ENCODE data around the gene IGFLR1.

Gene IGFLR1

GRCh38 chr19:35755550-35756376, 13.5 kb upstream of the IGFLR1 start:
- no peaks in the 10 kb centered on the region for H3K9me3 Mint-ChIP-seq
- intact Hi-C loops (cut with micrococcal nuclease): no loop called here

GRCh38 chr19:35755131-35755549, 12.9 kb upstream of the IGFLR1 start:
- H3K4me1 Mint-ChIP-seq (ENCODE audit: low read depth): peaks cover 54% of the 10 kb centered on the region
- peaks cover 30% of the 10 kb centered on the region for H3K27me3 Mint-ChIP-seq
- peak overlapping the region; percentile 25 for H3K27ac Mint-ChIP-seq
- H3K4me3 Mint-ChIP-seq: peak overlapping the region; percentile 51
- H3K9me3 Mint-ChIP-seq: no peaks in the 10 kb centered on the region
- intact Hi-C loops (cut with micrococcal nuclease): no loop called here
- peaks cover 68% of the 10 kb centered on the region for H3K36me3 Mint-ChIP-seq (ENCODE audit: low read depth)

More at GRCh38 chr19:35755550-35756376, 13.5 kb upstream of the IGFLR1 start:
- H3K27me3 Mint-ChIP-seq: peaks cover 30% of the 10 kb centered on the region
- H3K4me3 Mint-ChIP-seq: peak overlapping the region; percentile 91
- H3K4me1 Mint-ChIP-seq (ENCODE audit: low read depth): peaks cover 50% of the 10 kb centered on the region
- peaks cover 71% of the 10 kb centered on the region for H3K36me3 Mint-ChIP-seq (ENCODE audit: low read depth)
- H3K27ac Mint-ChIP-seq: peak overlapping the region; percentile 88

GRCh38 chr19:35754370-35755130, 12.3 kb upstream of the IGFLR1 start:
- peaks cover 68% of the 10 kb centered on the region for H3K36me3 Mint-ChIP-seq (ENCODE audit: low read depth)
- no peaks in the 10 kb centered on the region for H3K9me3 Mint-ChIP-seq
- intact Hi-C loops (cut with micrococcal nuclease): no loop called here
- peaks cover 30% of the 10 kb centered on the region for H3K27me3 Mint-ChIP-seq
- H3K27ac Mint-ChIP-seq: peak overlapping the region; percentile 25
- peaks cover 57% of the 10 kb centered on the region for H3K4me1 Mint-ChIP-seq (ENCODE audit: low read depth)
- peak overlapping the region; percentile 51 for H3K4me3 Mint-ChIP-seq

GRCh38 chr19:35753634-35754369, 11.6 kb upstream of the IGFLR1 start:
- Mint-ChIP-seq H3K27me3 (peaks cover 30% of the 10 kb centered on the region), H3K36me3 (ENCODE audit: low read depth) (peaks cover 63% of the 10 kb centered on the region), H3K4me1 (ENCODE audit: low read depth) (peaks cover 57% of the 10 kb centered on the region), H3K4me3 (no peak overlapping the region), H3K27ac (no peak overlapping the region), H3K9me3 (no peaks in the 10 kb centered on the region)
- intact Hi-C loops (cut with micrococcal nuclease): no loop called here

- Mint-ChIP-seq H3K27ac (no peak overlapping the region), H3K9me3 (no peaks in the 10 kb centered on the region), H3K4me3 (no peak overlapping the region), H3K36me3 (ENCODE audit: low read depth) (peaks cover 64% of the 10 kb centered on the region), H3K4me1 (ENCODE audit: low read depth) (peaks cover 60% of the 10 kb centered on the region), H3K27me3 (peaks cover 30% of the 10 kb centered on the region)
- intact Hi-C loops (cut with micrococcal nuclease): no loop called here
Measured at GRCh38 chr19:35752746-35753350, 10.6 kb upstream of the IGFLR1 start.

- Mint-ChIP-seq H3K27ac (no peak overlapping the region), H3K4me1 (ENCODE audit: low read depth) (peaks cover 58% of the 10 kb centered on the region), H3K36me3 (ENCODE audit: low read depth) (peaks cover 65% of the 10 kb centered on the region), H3K9me3 (no peaks in the 10 kb centered on the region), H3K4me3 (no peak overlapping the region), H3K27me3 (peaks cover 29% of the 10 kb centered on the region)
- intact Hi-C loops (cut with micrococcal nuclease): no loop called here
Measured at GRCh38 chr19:35751839-35752745, 9.8 kb upstream of the IGFLR1 start.

GRCh38 chr19:35750167-35750566, 7.9 kb upstream of the IGFLR1 start:
- Mint-ChIP-seq H3K4me3 (no peak overlapping the region), H3K4me1 (ENCODE audit: low read depth) (peaks cover 58% of the 10 kb centered on the region), H3K9me3 (no peaks in the 10 kb centered on the region), H3K36me3 (ENCODE audit: low read depth) (peaks cover 73% of the 10 kb centered on the region), H3K27me3 (peaks cover 11% of the 10 kb centered on the region), H3K27ac (peak overlapping the region; percentile 86)
- intact Hi-C loops (cut with micrococcal nuclease): no loop called here

DNA sequence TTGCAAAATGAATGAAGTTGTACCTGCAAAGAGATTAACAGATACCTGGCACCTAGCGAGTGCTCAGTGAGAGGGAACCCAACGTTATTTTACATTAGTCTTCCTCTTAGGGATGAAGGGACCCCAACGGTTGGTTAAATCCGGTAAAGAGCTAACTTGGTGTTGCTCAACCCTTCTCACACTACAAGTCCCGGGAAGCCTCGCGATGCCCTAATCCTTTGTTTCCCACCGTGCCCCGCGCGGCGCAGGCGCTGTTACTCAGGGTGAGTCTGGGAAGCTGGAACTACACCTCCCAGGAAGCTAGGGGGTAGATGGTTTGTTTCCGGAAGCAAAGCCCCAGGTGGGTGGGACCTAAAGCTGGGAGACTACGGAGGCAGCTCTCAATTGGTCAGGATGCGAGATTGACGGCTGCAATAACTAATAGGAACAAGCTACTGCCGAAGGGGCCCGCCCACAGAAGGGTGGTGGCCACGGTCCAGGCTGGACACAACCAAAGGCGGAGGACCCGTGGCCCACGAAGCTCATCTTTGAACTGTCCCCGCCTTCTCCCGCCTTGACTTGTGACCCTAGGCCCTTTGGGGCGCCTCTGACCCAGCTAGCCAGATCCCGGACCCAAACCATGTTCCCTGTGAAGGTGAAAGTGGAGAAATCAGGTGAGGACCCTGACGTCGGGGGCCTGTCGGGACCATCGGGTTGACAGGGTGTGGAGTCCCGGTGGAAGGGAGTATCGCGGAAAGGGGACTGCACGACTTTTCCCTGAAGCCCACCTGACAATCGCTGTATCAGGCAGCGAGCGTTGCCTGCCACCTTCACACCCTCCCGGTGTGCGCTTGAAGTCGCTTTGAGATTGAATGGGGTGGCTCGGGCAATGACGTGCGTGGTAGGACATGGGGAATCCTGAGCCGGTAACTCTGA, 6.1 kb upstream of the IGFLR1 start, which contains the start of gene LIN37:
Gene LIN37 (plus strand): TSS at position 471 of the 915 bp plus-strand sequence. CDS start 149 bp downstream, at position 620.
- H3K27ac Mint-ChIP-seq: peak within 1 kb of the TSS; percentile 86
- no peaks in the 10 kb centered on the region for H3K27me3 Mint-ChIP-seq
- intact Hi-C loops (cut with micrococcal nuclease): loop anchor here (1.0 to 10.0 kb wide), 6 partner anchors 10 to 304 kb away; partner anchors contain the start of genes COX6B1, ETV2, HCST and NFKBID

GRCh38 chr19:35746531-35746930, 4.3 kb upstream of the IGFLR1 start:
- intact Hi-C loops (cut with micrococcal nuclease): loop anchor here (5.0 to 10.0 kb wide), 3 partner anchors 102 to 306 kb away; partner anchors contain the start of genes COX6B1, ETV2, HCST and NFKBID
- H3K27me3 Mint-ChIP-seq: no peaks in the 10 kb centered on the region
- peak overlapping the region; percentile 99 for H3K27ac Mint-ChIP-seq
- peaks cover 69% of the 10 kb centered on the region for H3K36me3 Mint-ChIP-seq (ENCODE audit: low read depth)
- peak overlapping the region; percentile 97 for H3K4me3 Mint-ChIP-seq
- peaks cover 70% of the 10 kb centered on the region for H3K4me1 Mint-ChIP-seq (ENCODE audit: low read depth)
- H3K9me3 Mint-ChIP-seq: no peaks in the 10 kb centered on the region

More for the DNA sequence above, 6.1 kb upstream of the IGFLR1 start, which contains the start of gene LIN37:
- peaks cover 64% of the 10 kb centered on the region for H3K4me1 Mint-ChIP-seq (ENCODE audit: low read depth)
- no peaks in the 10 kb centered on the region for H3K9me3 Mint-ChIP-seq
- H3K4me3 Mint-ChIP-seq: peak within 1 kb of the TSS; percentile 92
- H3K36me3 Mint-ChIP-seq (ENCODE audit: low read depth): peaks cover 71% of the 10 kb centered on the region

GRCh38 chr19:35746087-35746462, 3.8 kb upstream of the IGFLR1 start:
- intact Hi-C loops (cut with micrococcal nuclease): loop anchor here (5.0 to 10.0 kb wide), 3 partner anchors 101 to 306 kb away; partner anchors contain the start of genes COX6B1, ETV2, HCST and NFKBID
- peak overlapping the region; percentile 97 for H3K4me3 Mint-ChIP-seq
- H3K4me1 Mint-ChIP-seq (ENCODE audit: low read depth): peaks cover 70% of the 10 kb centered on the region
- H3K27ac Mint-ChIP-seq: peak overlapping the region; percentile 99
- H3K36me3 Mint-ChIP-seq (ENCODE audit: low read depth): peaks cover 70% of the 10 kb centered on the region
- no peaks in the 10 kb centered on the region for H3K27me3 Mint-ChIP-seq
- no peaks in the 10 kb centered on the region for H3K9me3 Mint-ChIP-seq

DNA sequence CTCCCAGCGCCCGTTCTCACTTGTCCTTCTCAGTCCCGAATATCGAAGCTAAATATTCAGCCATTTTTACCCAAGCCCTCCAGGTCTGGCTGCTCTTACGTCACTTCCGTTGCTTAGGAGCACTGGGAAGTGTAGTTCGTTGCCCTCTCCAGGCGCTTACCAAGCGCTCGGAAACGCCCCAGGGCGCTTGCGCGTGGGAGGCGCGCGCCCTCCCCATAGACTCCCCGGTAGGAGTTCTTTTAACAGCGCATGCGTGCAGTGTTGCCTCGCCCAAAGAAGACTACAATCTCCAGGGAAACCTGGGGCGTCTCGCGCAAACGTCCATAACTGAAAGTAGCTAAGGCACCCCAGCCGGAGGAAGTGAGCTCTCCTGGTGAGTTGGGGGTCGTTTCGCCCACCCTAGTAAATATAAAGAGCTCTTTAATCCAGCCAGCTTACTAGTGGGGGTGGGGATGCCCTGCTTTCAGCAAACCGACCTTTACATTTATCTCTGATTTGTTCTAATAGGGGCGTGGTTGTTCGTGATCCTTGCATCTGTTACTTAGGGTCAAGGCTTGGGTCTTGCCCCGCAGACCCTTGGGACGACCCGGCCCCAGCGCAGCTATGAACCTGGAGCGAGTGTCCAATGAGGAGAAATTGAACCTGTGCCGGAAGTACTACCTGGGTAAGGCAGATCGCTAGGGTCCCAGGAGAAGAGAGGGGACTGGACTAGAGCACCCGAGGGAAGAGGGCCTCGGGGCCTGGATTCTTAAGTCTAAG, 3.3 kb upstream of the IGFLR1 start, which contains the start of the genes PSENEN and U2AF1L4:
Gene PSENEN (plus strand): TSS at position 324 of the 759 bp plus-strand sequence. CDS start 280 bp downstream, at position 604.
Gene U2AF1L4 (minus strand): TSS at position 91 of the 759 bp plus-strand sequence. CDS start 27 bp downstream, at position 64.
- Mint-ChIP-seq H3K4me3 (peak within 1 kb of the TSS; percentile 97), H3K4me1 (ENCODE audit: low read depth) (peaks cover 73% of the 10 kb centered on the region), H3K9me3 (no peaks in the 10 kb centered on the region), H3K27me3 (no peaks in the 10 kb centered on the region), H3K36me3 (ENCODE audit: low read depth) (peaks cover 76% of the 10 kb centered on the region), H3K27ac (peak within 1 kb of the TSS; percentile 99)
- intact Hi-C loops (cut with micrococcal nuclease): loop anchor here (5.0 to 10.0 kb wide), 3 partner anchors 101 to 307 kb away; partner anchors contain the start of genes COX6B1, ETV2, HCST and NFKBID
